Hepatocyte (in vitro differentiated cells): ENCODE measurements around the gene ARHGAP26. TPM values are rescaled to one million over a fixed set of nuclear protein-coding genes. Genes with fewer than 3 reads are reported as not detected.
A peak's percentile ranks its signal among the peaks of the same experiment; 100 is the strongest.

Experiments
- DNase-seq: peaks from one replicate; pipeline ENCODE4 v3.0.0-alpha.2; 2016; ENCODE audit warnings: low spot score
- H2AFZ ChIP-seq: fragments of 200-600 bp; sonication (generic); 2 replicates; pipeline ENCODE4 v1.6.0; 2016; ENCODE audit warnings: antibody characterized with exemption, mild to moderate bottlenecking
- H3K27ac ChIP-seq: fragments of 200-600 bp; sonication (generic); 2 replicates; pipeline ENCODE4 v1.5.1; 2016; ENCODE audit warnings: mild to moderate bottlenecking
- H3K27me3 ChIP-seq: fragments of 200-600 bp; sonication (generic); 2 replicates; pipeline ENCODE4 v1.6.1; 2016
- H3K36me3 ChIP-seq: fragments of 200-600 bp; sonication (generic); replicated peaks from 2 replicates; pipeline ENCODE4 v1.5.1; 2016; ENCODE audit warnings: low read depth; ENCODE audit not compliant: insufficient read depth
- H3K4me1 ChIP-seq: fragments of 200-600 bp; sonication (generic); 2 replicates; pipeline ENCODE4 v1.5.1; 2016; ENCODE audit warnings: mild to moderate bottlenecking, moderate library complexity; ENCODE audit not compliant: insufficient read depth
- H3K4me2 ChIP-seq: fragments of 200-600 bp; sonication (generic); 2 replicates; pipeline ENCODE4 v1.6.0; 2016
- H3K4me3 ChIP-seq: fragments of 200-600 bp; sonication (generic); 2 replicates; pipeline ENCODE4 v1.5.1; 2016; ENCODE audit warnings: mild to moderate bottlenecking
- H3K79me2 ChIP-seq: fragments of 200-600 bp; sonication (generic); 2 replicates; pipeline ENCODE4 v1.6.0; 2017; ENCODE audit warnings: mild to moderate bottlenecking
- H3K9me2 ChIP-seq: fragments of 200-600 bp; sonication (generic); replicated peaks from 2 replicates; pipeline ENCODE4 v1.6.0; 2017; ENCODE audit warnings: mild to moderate bottlenecking; ENCODE audit not compliant: insufficient read depth
- H3K9me3 ChIP-seq: fragments of 200-600 bp; sonication (generic); 2 replicates; pipeline ENCODE4 v1.5.1; 2016; ENCODE audit warnings: low read depth, mild to moderate bottlenecking
- H4K20me1 ChIP-seq: fragments of 200-600 bp; sonication (generic); 2 replicates; pipeline ENCODE4 v1.6.0; 2016; ENCODE audit warnings: mild to moderate bottlenecking; ENCODE audit not compliant: insufficient read depth, poor library complexity, severe bottlenecking
- CTCF ChIP-seq: fragments of 200-600 bp; sonication (generic); IDR thresholded peaks from 2 replicates; pipeline ENCODE4 v1.5.1; 2016; ENCODE audit warnings: antibody characterized with exemption, mild to moderate bottlenecking; ENCODE audit not compliant: poor library complexity
- EZH2 ChIP-seq: fragments of 200-600 bp; sonication (generic); IDR thresholded peaks from 2 replicates; pipeline ENCODE4 v1.6.1; 2016; ENCODE audit warnings: antibody characterized with exemption, mild to moderate bottlenecking, borderline replicate concordance
- EZH2phosphoT487 ChIP-seq: fragments of 200-600 bp; sonication (generic); IDR thresholded peaks from one replicate; pipeline ENCODE4 v1.6.1; 2018; ENCODE audit warnings: antibody characterized with exemption, mild to moderate bottlenecking, low read depth, moderate library complexity; ENCODE audit not compliant: unreplicated experiment, severe bottlenecking
- WGBS: methylation state at CpG from one replicate; pipeline ENCODE4 v1.1.6; 2016; ENCODE audit warnings: low lambda C conversion rate; ENCODE audit errors: missing lambda C conversion rate; 5-methylcytosine and 5-hydroxymethylcytosine counted together
- polyA plus RNA-seq: library from polyadenylated mRNA; unstranded; fragments of >200 nt; fragmentation: Nextera tagmentation; extraction: Ambion mirVana; gene quantifications from 2 replicates; pipeline ENCODE4 v1.2.1, GENCODE V29; 2016
- total RNA-seq: library from RNA; depleted of rRNA; stranded (reverse); fragments of >200 nt; gene quantifications from 2 replicates; pipeline ENCODE4 v1.2.3, GENCODE V29; 2014

Gene ARHGAP26
- total and polyA plus RNA-seq, 2 experiments from 2014 or later, result 16.5 to 19.8 TPM

GRCh38 chr5:142748132-142748531 is 22.0 kb upstream of the ARHGAP26 start:
- Histone ChIP-seq H3K27me3 (no peaks in the 10 kb centered on the region), H3K9me3 (no peaks in the 10 kb centered on the region), H3K4me3 (no peak overlapping the region), H3K9me2 (no peaks in the 10 kb centered on the region), H2AFZ (no peak overlapping the region), H3K27ac (no peak overlapping the region), H4K20me1 (no peaks in the 10 kb centered on the region), H3K4me1 (no peaks in the 10 kb centered on the region), H3K4me2 (no peak overlapping the region), H3K79me2 (no peaks in the 10 kb centered on the region), H3K36me3 (no peaks in the 10 kb centered on the region)
- WGBS, result 68% methylated on average over 1 of the region's 1 CpG
- DNase-seq, result no peak
- TF ChIP-seq EZH2, result no peak
- no peak for TF ChIP-seq CTCF
- no peak for TF ChIP-seq EZH2phosphoT487

- Histone ChIP-seq H3K36me3 (no peaks in the 10 kb centered on the region), H3K9me3 (no peaks in the 10 kb centered on the region), H3K4me1 (no peaks in the 10 kb centered on the region), H3K79me2 (no peaks in the 10 kb centered on the region), H4K20me1 (no peaks in the 10 kb centered on the region), H3K4me2 (no peak overlapping the region), H3K27me3 (no peaks in the 10 kb centered on the region), H3K27ac (no peak overlapping the region), H3K9me2 (no peaks in the 10 kb centered on the region), H3K4me3 (no peak overlapping the region), H2AFZ (no peak overlapping the region)
- TF ChIP-seq CTCF (peak; percentile 51), EZH2phosphoT487 (no peak)
- DNase-seq, result peak; percentile 33
- 75% methylated on average over 2 of the region's 2 CpGs for WGBS
These were observed 21.5 kb upstream of the ARHGAP26 start for GRCh38 chr5:142748568-142749249.

- H4K20me1 ChIP-seq, result no peaks in the 10 kb centered on the region
- H3K79me2 ChIP-seq, result no peaks in the 10 kb centered on the region
- H3K4me1 ChIP-seq, result no peaks in the 10 kb centered on the region
- H3K4me3 ChIP-seq, result no peak overlapping the region
- TF ChIP-seq EZH2 (no peak), EZH2phosphoT487 (no peak), CTCF (no peak)
- 90% methylated on average over 3 of the region's 3 CpGs for WGBS
- no peaks in the 10 kb centered on the region for H3K9me3 ChIP-seq
- no peak overlapping the region for H2AFZ ChIP-seq
- no peak overlapping the region for H3K27ac ChIP-seq
- no peaks in the 10 kb centered on the region for H3K36me3 ChIP-seq
- H3K27me3 ChIP-seq, result no peaks in the 10 kb centered on the region
- DNase-seq, result no peak
- H3K4me2 ChIP-seq, result no peak overlapping the region
- H3K9me2 ChIP-seq, result no peaks in the 10 kb centered on the region
These were observed 20.9 kb upstream of the ARHGAP26 start for GRCh38 chr5:142749321-142749720.
